ENCODE measurements around the gene SMLR1. TPM values are rescaled to one million over a fixed set of nuclear protein-coding genes. Genes with fewer than 3 reads are reported as not detected.
"Not testable (repeated sequence)": the region's sequence is repeated elsewhere in the genome, so short reads cannot be mapped to it uniquely, and the experiment has no call there.

Gene SMLR1
- not detected for total RNA-seq

GRCh38 chr6:130827247-130828149 lies at the start of gene SMLR1:
SMLR1 (plus strand) TSS chr6:130827406; CDS start chr6:130827414, 8 bp downstream.
- Mint-ChIP-seq H3K4me3 (no peak within 1 kb of the TSS), H3K4me1 (ENCODE audit: low read depth) (peaks cover 2% of the 10 kb centered on the region), H3K27me3 (ENCODE audit: low read depth) (no peaks in the 10 kb centered on the region), H3K36me3 (ENCODE audit: insufficient read depth) (peaks cover 2% of the 10 kb centered on the region), H3K9me3 (no peaks in the 10 kb centered on the region)
- ATAC-seq (no peak), DNase-seq (no peak)

DNA sequence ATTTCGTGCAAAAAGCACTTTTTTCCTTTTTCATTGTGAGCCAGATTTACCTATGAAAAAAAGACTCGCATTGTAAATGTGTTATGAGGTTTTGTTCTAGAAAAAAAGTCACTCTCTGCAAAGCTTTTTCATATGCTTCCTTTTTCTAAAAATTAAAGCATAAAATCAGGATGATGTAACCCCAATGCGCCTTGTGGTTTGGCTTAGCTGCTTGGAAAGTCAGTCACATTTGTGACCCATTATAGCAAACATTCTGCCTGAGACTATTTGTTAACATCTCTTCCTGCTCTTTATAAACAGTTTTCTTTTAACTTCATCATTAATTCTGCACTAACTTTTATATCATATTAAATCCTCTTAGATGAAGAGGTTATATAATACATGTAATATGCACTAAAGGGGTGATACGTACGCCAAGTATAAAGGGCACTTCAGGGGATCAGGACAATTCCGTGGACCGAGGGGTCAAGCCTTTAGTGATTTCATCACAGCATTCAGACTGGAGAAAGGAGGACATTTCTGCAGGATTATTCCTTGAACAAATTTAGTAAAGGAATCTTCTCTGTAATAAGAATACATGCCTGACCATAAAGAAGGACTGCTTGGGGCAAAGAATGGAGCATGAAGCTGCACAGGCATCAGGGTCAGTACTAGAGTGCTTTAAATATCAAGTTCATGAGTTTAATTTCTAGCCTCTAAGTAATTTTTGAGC lies 48.1 kb upstream of the SMLR1 start:
- Mint-ChIP-seq H3K4me1 (ENCODE audit: low read depth) (peaks cover 41% of the 10 kb centered on the region), H3K36me3 (ENCODE audit: insufficient read depth) (no peaks in the 10 kb centered on the region), H3K9me3 (no peaks in the 10 kb centered on the region), H3K27me3 (ENCODE audit: low read depth) (no peaks in the 10 kb centered on the region), H3K4me3 (no peak overlapping the region)
- no peak for DNase-seq
- ATAC-seq, result no peak

DNA sequence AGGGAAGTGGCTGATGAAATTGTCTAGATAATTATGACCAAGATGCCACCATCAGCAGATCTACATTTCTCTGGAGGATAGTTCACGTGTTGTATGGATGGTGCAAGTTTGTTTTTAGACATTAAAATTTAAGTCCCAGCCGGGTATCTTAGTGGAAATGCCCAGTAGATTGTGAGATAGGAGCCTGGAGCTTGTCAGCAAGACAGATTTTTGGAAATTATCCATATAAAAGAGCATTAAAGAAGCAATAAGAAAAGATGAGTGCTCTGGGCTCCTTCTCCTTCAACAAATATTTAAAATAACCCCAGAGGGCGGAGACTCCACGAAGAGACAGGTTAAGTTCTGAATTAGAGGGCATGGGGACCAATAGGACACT lies 47.6 kb upstream of the SMLR1 start:
- H3K4me3 Mint-ChIP-seq, result no peak overlapping the region
- DNase-seq (no peak), ATAC-seq (no peak)
- no peaks in the 10 kb centered on the region for H3K36me3 Mint-ChIP-seq (ENCODE audit: insufficient read depth)
- H3K4me1 Mint-ChIP-seq (ENCODE audit: low read depth), result peaks cover 41% of the 10 kb centered on the region
- H3K9me3 Mint-ChIP-seq, result no peaks in the 10 kb centered on the region
- H3K27me3 Mint-ChIP-seq (ENCODE audit: low read depth), result no peaks in the 10 kb centered on the region

DNA sequence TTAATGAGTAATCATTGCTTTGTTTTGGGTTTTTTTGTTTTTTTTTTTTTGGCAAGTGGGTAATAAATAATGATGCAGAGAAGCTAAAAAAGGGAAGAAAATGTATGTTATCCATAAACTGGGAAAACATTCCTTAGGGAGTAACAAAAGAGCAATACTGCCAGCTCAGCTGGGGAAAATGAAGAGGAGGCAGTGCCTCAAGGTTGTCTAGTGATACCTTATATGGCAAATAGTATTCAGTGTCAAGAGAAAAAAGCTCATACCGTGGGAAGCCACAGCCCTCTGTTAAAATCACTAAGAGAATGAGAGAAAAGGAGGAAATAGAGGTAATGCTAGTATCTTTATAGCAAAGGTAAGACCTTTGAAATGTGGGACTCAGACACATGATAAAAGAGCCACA lies 47.1 kb upstream of the SMLR1 start:
- no peak for ATAC-seq
- no peaks in the 10 kb centered on the region for H3K27me3 Mint-ChIP-seq (ENCODE audit: low read depth)
- no peak overlapping the region for H3K4me3 Mint-ChIP-seq
- H3K9me3 Mint-ChIP-seq, result no peaks in the 10 kb centered on the region
- DNase-seq, result no peak
- H3K36me3 Mint-ChIP-seq (ENCODE audit: insufficient read depth), result no peaks in the 10 kb centered on the region
- peaks cover 41% of the 10 kb centered on the region for H3K4me1 Mint-ChIP-seq (ENCODE audit: low read depth)

- ATAC-seq (peak in 1 of 2 donors; percentile 53), DNase-seq (no peak)
- H3K4me1 Mint-ChIP-seq (ENCODE audit: low read depth), result peaks cover 36% of the 10 kb centered on the region
- no peaks in the 10 kb centered on the region for H3K36me3 Mint-ChIP-seq (ENCODE audit: insufficient read depth)
- H3K9me3 Mint-ChIP-seq, result no peaks in the 10 kb centered on the region
- no peak overlapping the region for H3K4me3 Mint-ChIP-seq
- no peaks in the 10 kb centered on the region for H3K27me3 Mint-ChIP-seq (ENCODE audit: low read depth)
Measured at GRCh38 chr6:130781557-130781956, 45.6 kb upstream of the SMLR1 start.

DNA sequence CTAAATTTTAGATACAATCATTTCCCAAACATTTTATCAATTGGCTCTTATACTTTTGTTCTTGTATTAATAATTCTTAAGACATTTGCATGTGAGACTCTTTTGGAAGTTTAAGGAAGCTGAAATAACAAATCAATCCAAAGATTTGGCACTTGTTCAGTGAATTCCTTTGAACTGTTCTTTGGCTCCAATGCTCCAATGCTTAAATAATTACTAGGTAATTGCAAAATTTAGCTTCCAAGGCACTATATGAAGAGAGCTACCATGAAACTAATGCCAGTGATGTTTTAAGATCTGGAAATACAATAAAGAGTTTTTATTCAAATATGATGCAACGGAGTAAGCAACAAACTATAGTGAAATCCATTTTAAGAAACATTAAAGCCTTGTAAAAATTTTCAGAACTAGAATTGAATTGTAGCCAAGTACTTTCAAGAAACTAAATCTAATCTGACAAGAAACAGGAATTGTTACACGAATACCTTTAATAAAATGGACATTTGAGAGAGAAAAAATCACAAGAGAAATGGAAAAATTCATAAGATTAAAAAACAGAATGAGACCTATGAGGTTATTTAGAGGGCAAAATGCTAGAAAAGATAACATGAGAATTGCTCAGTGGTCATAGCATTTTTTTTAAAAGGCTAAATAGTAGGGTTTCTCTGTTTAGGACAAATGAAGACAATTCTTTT lies 43.6 kb upstream of the SMLR1 start:
- no peak overlapping the region for H3K4me3 Mint-ChIP-seq
- no peak for DNase-seq
- ATAC-seq, result no peak

GRCh38 chr6:130787726-130788500 lies 39.3 kb upstream of the SMLR1 start:
- no peaks in the 10 kb centered on the region for H3K4me1 Mint-ChIP-seq (ENCODE audit: low read depth)
- no peak overlapping the region for H3K4me3 Mint-ChIP-seq
- ATAC-seq, result no peak
- no peaks in the 10 kb centered on the region for H3K9me3 Mint-ChIP-seq
- peaks cover 3% of the 10 kb centered on the region for H3K27me3 Mint-ChIP-seq (ENCODE audit: low read depth)
- no peaks in the 10 kb centered on the region for H3K36me3 Mint-ChIP-seq (ENCODE audit: insufficient read depth)
- no peak for DNase-seq

More for the DNA sequence above, 43.6 kb upstream of the SMLR1 start:
- H3K9me3 Mint-ChIP-seq, result no peaks in the 10 kb centered on the region
- H3K4me1 Mint-ChIP-seq (ENCODE audit: low read depth), result peaks cover 35% of the 10 kb centered on the region
- peaks cover 3% of the 10 kb centered on the region for H3K27me3 Mint-ChIP-seq (ENCODE audit: low read depth)
- no peaks in the 10 kb centered on the region for H3K36me3 Mint-ChIP-seq (ENCODE audit: insufficient read depth)

- Mint-ChIP-seq H3K36me3 (ENCODE audit: insufficient read depth) (no peaks in the 10 kb centered on the region), H3K4me3 (no peak overlapping the region), H3K27me3 (ENCODE audit: low read depth) (peaks cover 3% of the 10 kb centered on the region), H3K4me1 (ENCODE audit: low read depth) (no peaks in the 10 kb centered on the region), H3K9me3 (no peaks in the 10 kb centered on the region)
- no peak for ATAC-seq
- DNase-seq, result no peak
Measured at GRCh38 chr6:130788954-130789353, 38.3 kb upstream of the SMLR1 start.

GRCh38 chr6:130794010-130794697 lies 33.1 kb upstream of the SMLR1 start:
- Mint-ChIP-seq H3K36me3 (ENCODE audit: insufficient read depth) (no peaks in the 10 kb centered on the region), H3K4me1 (ENCODE audit: low read depth) (no peaks in the 10 kb centered on the region), H3K27me3 (ENCODE audit: low read depth) (no peaks in the 10 kb centered on the region), H3K4me3 (no peak overlapping the region), H3K9me3 (no peaks in the 10 kb centered on the region)
- ATAC-seq, result no peak
- no peak for DNase-seq

DNA sequence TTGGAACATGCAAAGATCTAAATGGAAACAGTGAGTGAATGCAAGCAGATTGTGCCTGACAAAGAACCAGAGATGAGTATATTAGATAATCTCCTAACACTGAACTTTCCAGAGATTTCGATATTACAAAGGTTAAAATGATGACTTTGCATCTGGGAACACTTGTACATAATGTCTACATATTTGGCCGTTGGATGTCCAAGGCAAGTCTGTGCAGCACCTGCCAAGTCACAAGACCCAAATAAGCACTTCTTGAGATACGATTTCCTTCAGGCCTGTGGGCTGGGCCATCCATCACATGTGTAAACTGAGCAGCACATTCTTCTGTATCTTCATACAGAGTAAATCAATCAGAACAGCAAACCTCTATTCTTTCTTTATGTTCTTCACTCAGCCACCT lies 32.5 kb upstream of the SMLR1 start:
- Mint-ChIP-seq H3K4me1 (ENCODE audit: low read depth) (no peaks in the 10 kb centered on the region), H3K27me3 (ENCODE audit: low read depth) (no peaks in the 10 kb centered on the region), H3K4me3 (no peak overlapping the region), H3K9me3 (no peaks in the 10 kb centered on the region), H3K36me3 (ENCODE audit: insufficient read depth) (no peaks in the 10 kb centered on the region)
- DNase-seq, result no peak
- no peak for ATAC-seq

- Mint-ChIP-seq H3K36me3 (ENCODE audit: insufficient read depth) (no peaks in the 10 kb centered on the region), H3K27me3 (ENCODE audit: low read depth) (no peaks in the 10 kb centered on the region), H3K4me1 (ENCODE audit: low read depth) (no peaks in the 10 kb centered on the region), H3K9me3 (no peaks in the 10 kb centered on the region), H3K4me3 (no peak overlapping the region)
- DNase-seq, result no peak
- no peak for ATAC-seq
Measured at GRCh38 chr6:130796313-130796905, 30.8 kb upstream of the SMLR1 start.

DNA sequence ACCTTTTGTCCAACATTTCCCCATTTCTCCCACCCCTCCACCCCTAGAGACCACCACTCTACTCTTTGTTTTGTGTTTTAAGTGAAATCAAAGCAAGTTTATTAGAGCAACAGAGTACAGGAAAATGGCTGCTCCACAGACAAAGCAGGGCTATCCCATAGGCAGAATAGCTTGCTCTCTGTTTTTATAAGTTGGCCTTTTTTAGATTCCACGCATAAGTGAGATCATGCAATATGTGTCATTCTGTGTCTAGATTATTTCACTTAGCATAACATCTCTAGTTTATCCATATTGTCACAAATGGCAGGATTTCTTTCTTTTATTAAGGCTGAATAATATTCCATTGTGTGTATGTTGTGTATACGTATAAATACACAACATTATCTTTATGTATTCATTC lies 30.1 kb upstream of the SMLR1 start:
- Mint-ChIP-seq H3K36me3 (ENCODE audit: insufficient read depth) (no peaks in the 10 kb centered on the region), H3K4me3 (no peak overlapping the region), H3K9me3 (no peaks in the 10 kb centered on the region), H3K4me1 (ENCODE audit: low read depth) (no peaks in the 10 kb centered on the region), H3K27me3 (ENCODE audit: low read depth) (no peaks in the 10 kb centered on the region)
- ATAC-seq, result no peak
- no peak for DNase-seq

DNA sequence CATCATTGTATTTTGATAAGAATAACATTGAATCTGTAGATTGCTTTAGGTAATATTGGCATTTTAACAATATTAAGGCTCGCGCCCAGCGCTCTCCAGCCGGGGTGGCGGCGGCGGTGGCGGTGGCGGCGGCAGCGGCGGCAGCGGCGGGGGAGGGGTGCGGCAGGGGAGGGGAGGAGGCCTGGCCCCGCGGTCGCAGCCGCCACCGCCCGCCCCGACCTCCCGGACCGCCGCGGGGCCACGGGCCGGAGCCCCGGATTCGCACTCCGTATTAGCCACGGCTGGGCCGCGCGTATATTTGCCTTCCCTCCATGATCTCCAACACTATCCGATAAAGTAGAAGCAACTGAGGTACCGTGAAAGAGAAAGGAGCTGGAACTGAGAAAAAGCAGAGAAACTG lies 25.8 kb upstream of the SMLR1 start:
- not testable (repeated sequence) for H3K4me1 Mint-ChIP-seq (ENCODE audit: low read depth); DNase-seq; H3K4me3 Mint-ChIP-seq; H3K27me3 Mint-ChIP-seq (ENCODE audit: low read depth); ATAC-seq; H3K36me3 Mint-ChIP-seq (ENCODE audit: insufficient read depth); H3K9me3 Mint-ChIP-seq

Measured in activated T-cell treated with anti-CD3 and anti-CD28 coated beads, Interleukin-2, amount 50 U/mL, for 4 hours (primary cell).